Brain microvascular endothelial cell (primary cell): Measurements from ENCODE around the gene CFAP77.
A peak's percentile ranks its signal among the peaks of the same experiment; 100 is the strongest.

Source experiments
- DNase-seq: peaks from one replicate; pipeline ENCODE4 v3.0.0-alpha.2; 2020
- H3K27ac ChIP-seq: fragments of 250-450 bp; sonication (Bioruptor Pico); 2 replicates; pipeline ENCODE4 v1.5.1; 2020; ENCODE audit warnings: mild to moderate bottlenecking, moderate library complexity
- H3K27me3 ChIP-seq: fragments of 250-450 bp; sonication (Bioruptor Pico); replicated peaks from 2 replicates; pipeline ENCODE4 v1.5.1; 2020; ENCODE audit warnings: mild to moderate bottlenecking
- H3K36me3 ChIP-seq: fragments of 250-450 bp; sonication (Bioruptor Pico); replicated peaks from 2 replicates; pipeline ENCODE4 v1.5.1; 2020; ENCODE audit warnings: mild to moderate bottlenecking
- H3K4me3 ChIP-seq: 2 replicates; pipeline ENCODE4 v1.5.1; 2011; ENCODE audit warnings: low read depth, mild to moderate bottlenecking, control low read depth, low read length, moderate library complexity
- CTCF ChIP-seq: IDR thresholded peaks from 2 replicates; pipeline ENCODE4 v1.5.1; 2011; ENCODE audit warnings: low read depth, mild to moderate bottlenecking, moderate library complexity, low read length, control low read depth, inconsistent platforms; ENCODE audit errors: missing control alignments
- in situ Hi-C: cut with HindIII; loops from 2 replicates; pipeline ENCODE4 v1.10.0; 2017; ENCODE audit warnings: low sequenced_read_pairs, low pct_ligation_motif_present

Gene CFAP77

GRCh38 chr9:132575005-132575609, 165.1 kb downstream of the CFAP77 start:
- peak; percentile 63 for DNase-seq
- Histone ChIP-seq H3K27me3 (peaks cover 34% of the 10 kb centered on the region), H3K36me3 (no peaks in the 10 kb centered on the region), H3K27ac (no peak overlapping the region), H3K4me3 (no peak overlapping the region)
- peak; percentile 89 for TF ChIP-seq CTCF
- in situ Hi-C loops: no loop called here

- Histone ChIP-seq H3K27ac (no peak overlapping the region), H3K36me3 (no peaks in the 10 kb centered on the region), H3K4me3 (no peak overlapping the region), H3K27me3 (peaks cover 41% of the 10 kb centered on the region)
- no peak for TF ChIP-seq CTCF
- DNase-seq: no peak
- in situ Hi-C loops: no loop called here
These were observed 165.8 kb downstream of the CFAP77 start for GRCh38 chr9:132575811-132576210.

DNA sequence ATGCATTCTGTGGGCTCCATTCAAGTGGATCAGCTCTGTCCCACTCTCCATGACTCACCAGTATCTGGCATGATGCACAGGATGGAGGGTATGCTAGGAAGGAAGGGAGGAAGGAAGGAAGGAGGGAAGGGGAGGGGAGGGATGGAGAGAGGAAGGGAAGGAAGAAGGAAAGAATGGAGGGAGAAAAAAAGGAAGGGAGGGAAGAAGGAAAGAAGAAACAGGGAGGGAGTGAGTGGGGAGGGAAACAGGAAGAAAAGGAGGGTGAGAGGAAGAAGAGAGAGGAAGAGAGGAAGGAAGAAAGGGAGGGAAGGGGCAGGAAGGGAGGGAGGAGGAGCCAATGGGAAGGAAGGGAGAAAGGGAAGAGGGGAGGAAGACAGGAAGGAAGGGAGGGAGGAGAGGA, 167.1 kb downstream of the CFAP77 start:
- H3K27ac ChIP-seq: no peak overlapping the region
- H3K27me3 ChIP-seq: peaks cover 52% of the 10 kb centered on the region
- no peaks in the 10 kb centered on the region for H3K36me3 ChIP-seq
- no peak for TF ChIP-seq CTCF
- H3K4me3 ChIP-seq: no peak overlapping the region
- no peak for DNase-seq
- in situ Hi-C loops: no loop called here

GRCh38 chr9:132578367-132578932, 168.4 kb downstream of the CFAP77 start:
- in situ Hi-C loops: no loop called here
- no peaks in the 10 kb centered on the region for H3K36me3 ChIP-seq
- no peak overlapping the region for H3K4me3 ChIP-seq
- H3K27me3 ChIP-seq: peaks cover 64% of the 10 kb centered on the region
- H3K27ac ChIP-seq: no peak overlapping the region
- DNase-seq: no peak
- no peak for TF ChIP-seq CTCF

DNA sequence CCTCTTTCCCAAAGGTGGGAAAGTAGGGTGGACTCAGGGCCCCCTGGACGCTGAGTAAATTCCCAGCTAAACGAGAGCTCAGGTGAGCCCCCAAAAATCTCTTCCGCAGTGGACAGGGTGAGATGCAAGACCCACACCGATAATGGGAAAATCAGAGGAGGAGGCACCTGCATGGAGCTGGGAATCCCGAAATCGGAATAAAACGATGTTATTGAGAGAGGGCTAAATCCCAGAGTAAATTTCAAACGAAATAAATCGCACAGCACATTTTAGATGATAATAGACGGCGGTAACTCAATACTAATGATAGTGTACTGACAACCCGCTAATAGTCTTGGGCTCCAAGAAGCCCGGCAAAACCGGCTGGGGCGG, 169.4 kb downstream of the CFAP77 start:
- DNase-seq: no peak
- no peak for TF ChIP-seq CTCF
- in situ Hi-C loops: no loop called here
- H3K27ac ChIP-seq: no peak overlapping the region
- H3K27me3 ChIP-seq: peaks cover 72% of the 10 kb centered on the region
- no peak overlapping the region for H3K4me3 ChIP-seq
- H3K36me3 ChIP-seq: no peaks in the 10 kb centered on the region

GRCh38 chr9:132582276-132582785, 172.3 kb downstream of the CFAP77 start, which contains the start of gene BARHL1:
Gene BARHL1 (plus strand): TSS chr9:132582606. CDS start chr9:132582798, 192 bp downstream.
- Histone ChIP-seq H3K36me3 (no peaks in the 10 kb centered on the region), H3K4me3 (peak within 1 kb of the TSS; percentile 17), H3K27me3 (peaks cover 93% of the 10 kb centered on the region), H3K27ac (no peak within 1 kb of the TSS)
- no peak for TF ChIP-seq CTCF
- in situ Hi-C loops: no loop called here
- DNase-seq: no peak
